Activated naive CD4-positive, alpha-beta T cell treated with Interleukin-2 at 50 U/mL for 16 hours (primary cell): ENCODE results near the gene SNF8.

Experiments
- DNase-seq: peaks from one replicate; pipeline ENCODE4 v3.0.0-alpha.2; 2020

Gene SNF8

DNA sequence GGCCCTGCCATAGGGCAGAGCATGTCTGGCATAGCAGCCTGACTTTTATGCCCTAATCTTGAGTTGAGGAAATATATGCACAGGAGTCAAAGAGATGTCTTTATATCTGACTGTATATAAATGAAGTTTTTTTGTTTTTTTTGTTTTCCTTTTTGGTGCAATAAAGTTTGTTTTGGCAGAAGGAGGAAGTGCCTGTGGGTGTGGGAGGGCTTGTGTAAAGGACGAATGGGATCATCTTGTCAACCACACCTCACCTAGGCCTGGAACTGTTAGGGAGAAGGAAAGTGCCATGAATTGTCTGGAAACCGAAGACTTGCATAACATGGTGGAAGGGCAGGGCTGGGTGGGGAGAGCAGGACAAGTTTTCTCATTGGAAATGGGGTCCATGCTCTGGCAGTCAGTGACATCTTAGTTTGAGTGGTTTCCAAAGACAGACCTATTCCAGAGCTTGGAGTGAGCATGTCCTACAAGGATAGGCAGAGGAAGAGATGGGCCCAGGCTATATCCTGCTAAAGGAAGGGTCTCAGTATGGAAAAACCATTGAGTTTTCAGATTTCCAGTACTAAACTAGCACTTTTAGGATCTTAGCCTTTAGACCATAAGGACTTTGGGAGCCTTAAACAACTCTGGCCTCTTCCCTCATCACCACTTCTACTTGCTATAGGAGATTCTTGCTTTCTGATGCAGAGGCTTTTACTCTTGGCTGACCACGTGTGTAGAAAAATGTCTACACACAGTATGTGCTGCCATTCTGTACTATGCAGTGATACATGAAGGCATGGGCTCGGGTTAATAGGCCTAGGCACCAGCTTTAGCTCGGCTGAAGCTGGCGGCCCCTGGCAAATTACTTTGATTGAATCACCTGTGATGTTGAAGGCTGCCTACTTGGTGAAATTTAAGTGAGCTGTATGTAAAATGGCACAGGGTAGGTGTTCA lies 15.5 kb downstream of the SNF8 start:
- no peak for DNase-seq

DNA sequence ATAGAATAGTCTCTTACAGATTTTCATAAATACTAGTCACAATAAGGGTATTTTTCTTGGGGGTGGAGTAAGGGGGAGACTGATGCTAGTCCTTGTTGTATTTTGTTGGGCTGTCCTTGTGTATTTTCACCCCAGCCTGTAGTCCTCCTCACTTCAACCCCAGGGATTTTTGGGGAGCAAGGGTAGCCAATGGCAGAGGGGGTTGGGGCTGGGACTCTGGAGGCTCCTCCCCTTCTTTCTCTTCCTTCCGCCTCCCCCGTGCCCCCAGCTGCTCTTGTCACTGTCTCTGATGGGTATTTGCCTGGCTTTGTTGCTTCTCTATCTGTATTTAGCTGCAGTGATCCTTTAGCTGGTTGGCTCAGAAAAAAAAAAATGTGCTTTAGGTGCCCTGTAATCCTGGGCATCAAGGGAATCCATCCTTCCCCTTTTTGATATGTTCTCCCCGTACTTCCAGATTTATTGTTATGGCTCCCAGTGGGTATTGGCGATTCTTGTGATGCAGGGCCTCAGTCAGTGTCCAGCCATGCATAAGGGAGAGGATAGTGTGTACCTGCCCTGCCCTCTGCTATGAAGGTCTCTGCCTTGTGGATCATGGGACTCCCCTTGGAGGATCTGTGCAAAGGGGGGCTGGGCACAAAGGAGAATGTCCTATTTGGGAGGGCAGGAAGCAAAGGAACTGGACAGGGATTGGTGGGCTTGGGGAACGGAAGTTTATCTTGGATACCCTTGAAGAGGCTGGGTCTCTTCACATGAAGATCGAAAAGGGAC lies 16.5 kb downstream of the SNF8 start:
- no peak for DNase-seq

DNA sequence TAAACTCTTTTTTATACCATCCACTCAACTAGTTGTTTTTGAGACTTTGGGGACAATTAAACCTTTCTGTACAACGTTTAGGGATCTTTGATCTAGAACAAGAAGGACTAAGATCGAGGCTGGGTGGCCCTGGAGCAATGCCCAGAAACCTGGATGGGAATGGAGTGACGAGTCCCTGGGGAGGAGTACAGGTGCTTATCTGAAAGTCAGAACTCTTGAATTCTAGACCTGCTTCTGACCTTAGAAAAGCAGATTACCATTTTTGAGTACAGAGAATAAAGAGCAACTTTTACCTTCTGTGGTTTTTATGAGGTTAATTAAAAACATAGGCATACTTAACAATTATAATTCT lies 18.7 kb downstream of the SNF8 start:
- DNase-seq: no peak

DNA sequence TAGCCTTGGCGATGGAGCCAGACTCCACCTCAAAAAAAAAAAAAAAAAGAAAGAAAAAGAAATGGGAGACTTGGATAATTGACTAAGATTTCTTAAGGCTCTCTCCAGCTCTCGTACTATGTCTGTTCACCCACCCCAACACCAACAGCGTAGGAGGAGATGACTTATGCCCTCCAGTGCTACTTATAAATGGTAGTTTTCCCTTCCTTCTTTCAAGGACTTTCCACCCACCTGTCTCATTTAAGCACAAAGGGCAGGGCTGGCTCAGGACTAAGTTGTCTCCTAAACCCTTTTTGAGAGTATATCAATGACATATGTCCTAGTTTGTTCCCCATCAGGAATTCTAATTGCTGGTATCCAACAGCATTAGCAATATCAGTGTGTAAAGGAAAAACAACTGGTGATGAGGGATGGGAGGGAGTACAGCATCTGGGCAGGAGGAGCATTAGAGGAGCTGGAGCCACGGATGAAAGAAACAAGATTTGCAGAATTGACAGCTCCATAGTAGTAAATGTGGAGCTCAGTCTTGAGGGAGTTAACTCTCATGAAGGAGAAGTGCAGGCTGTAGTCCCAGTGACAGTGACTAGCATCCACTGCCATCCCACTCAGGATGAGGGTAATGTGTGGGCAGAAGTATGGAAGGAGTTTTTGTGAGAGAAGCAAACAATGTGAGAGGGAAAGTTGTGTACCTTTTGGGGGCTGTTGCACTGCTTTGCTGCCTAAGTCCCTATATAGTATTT lies 19.2 kb downstream of the SNF8 start:
- no peak for DNase-seq

DNA sequence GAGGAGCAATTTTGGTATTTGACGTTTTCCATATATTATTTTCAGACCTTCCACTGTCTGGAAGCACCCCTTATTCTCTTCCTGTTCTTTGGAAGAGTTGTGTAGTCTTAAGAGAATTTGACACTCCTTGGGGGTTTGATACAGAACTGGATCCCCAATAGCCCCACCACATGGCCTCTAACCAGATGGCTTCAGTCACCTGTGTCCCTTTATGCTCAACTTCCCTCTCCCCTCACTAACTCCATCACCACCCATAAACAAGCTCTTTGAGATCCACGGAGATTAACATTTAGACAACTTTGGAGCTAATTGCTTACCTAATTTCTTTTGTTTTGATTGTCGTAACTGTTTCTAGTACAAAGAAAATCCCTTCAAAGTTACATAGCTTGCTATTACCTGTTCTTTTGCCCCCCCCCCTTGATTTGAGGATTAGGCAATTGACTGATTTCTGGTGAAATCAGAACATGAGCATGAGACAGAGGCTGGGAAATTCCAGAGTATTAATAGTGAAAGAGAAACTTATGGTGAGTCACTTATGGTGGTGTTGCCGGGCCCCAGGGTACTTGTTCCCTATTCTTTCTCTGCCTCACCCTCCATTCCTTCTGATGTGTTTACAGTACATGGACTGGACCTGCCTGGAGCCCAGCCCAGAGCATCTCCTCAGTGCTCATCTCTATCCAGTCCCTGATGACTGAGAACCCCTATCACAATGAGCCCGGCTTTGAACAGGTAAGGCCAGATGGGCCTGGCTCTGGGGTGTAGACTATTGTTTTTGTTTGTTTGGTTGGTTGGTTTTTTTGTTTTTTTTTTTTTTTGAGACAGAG lies 29.0 kb downstream of the SNF8 start:
- DNase-seq: peak; percentile 58

GRCh38 chr17:48912476-48912875 lies 32.2 kb downstream of the SNF8 start:
- DNase-seq: no peak

GRCh38 chr17:48910370-48910769 lies 34.3 kb downstream of the SNF8 start:
- DNase-seq: no peak

DNA sequence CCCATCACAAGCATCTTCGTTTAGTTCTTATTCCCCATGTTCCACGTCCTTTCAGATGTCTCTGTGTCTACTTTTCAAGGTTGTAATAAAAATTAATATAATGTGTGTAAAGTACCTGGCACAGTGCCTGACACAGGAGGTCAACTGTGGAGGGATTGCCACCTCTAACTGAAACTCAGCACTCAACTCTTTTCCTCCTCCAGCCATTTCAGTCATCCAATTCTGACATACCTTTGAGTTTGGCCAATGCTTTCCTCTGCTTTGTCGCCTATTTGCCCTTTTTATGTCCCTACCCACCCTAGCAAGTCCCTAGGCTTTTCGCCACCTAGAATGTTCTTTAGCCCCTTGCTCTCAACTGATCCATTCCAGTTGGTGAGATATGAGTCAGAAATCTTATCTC lies 34.9 kb downstream of the SNF8 start:
- DNase-seq: no peak

DNA sequence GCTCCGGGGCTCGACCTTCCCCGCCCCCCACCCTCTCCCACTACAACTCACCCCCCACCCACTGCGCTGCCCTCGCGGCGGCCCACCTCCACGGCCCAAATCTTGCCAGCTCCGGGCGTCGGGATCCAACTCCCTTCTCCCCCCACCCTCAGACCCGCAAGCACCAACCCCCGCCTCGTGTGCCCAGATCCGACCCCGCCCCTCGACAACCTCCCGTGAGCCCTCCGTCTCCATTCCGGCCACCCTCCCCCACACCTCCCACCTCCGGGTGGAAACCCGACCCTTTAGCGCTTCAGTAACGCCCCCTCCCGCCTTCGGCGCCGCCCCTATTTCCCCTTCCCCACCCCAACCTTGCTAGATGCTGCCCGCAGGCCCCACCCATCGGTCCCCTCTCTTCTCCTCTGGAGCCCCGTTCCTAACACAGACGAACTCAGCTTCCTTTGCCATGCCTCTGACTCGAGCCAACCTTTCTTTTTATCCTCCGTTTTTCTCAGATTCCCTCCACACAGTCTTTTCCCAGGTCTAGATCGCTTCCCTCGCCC lies 35.7 kb downstream of the SNF8 start:
- DNase-seq: peak; percentile 90

- DNase-seq: peak; percentile 90
These were observed 36.4 kb downstream of the SNF8 start, which contains the start of gene UBE2Z for GRCh38 chr17:48908047-48908843. Gene UBE2Z, plus strand, starts transcription at chr17:48908407. Its CDS starts 97 bp downstream, at chr17:48908504.

DNA sequence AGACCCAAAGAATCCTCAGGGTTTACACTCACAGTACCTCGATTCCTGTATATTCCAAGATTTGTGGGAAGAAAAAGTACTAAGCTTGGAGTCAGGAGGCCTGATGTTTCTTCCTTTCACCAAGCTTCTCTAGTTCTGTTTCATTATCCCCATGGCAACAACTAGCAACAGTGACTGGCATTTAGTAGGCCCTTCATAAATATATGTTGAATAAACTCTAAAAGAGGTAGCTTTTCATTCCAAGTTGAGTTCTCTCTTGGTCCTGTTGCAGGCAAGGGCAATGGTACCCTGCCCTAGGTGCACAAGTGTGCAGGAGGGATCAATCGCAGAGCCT lies 37.0 kb downstream of the SNF8 start:
- DNase-seq: no peak

DNA sequence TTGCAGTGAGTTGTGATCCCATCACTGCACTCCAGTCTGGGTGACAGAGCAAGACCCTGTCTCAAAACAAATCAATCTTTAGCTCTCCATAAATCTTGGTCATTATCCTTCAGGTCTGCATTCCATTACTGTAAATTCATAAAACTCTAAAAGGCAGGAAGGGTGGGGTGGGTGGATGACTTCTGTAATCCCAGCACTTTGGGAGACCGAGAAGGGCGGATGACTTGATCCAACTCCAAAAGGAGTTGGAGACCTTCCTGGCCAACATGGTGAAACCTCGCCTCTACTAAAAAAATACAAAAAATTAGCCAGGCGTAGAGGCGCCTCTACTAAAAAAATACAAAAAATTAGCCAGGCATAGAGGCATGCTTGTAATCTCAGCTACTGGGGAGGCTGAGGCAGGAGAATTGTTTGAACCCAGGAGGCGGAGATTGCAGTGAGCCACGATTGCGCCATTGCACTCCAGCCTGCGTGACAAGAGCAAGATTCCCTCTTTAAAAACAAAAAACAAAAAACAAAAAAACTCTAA lies 38.6 kb downstream of the SNF8 start:
- DNase-seq: no peak

DNA sequence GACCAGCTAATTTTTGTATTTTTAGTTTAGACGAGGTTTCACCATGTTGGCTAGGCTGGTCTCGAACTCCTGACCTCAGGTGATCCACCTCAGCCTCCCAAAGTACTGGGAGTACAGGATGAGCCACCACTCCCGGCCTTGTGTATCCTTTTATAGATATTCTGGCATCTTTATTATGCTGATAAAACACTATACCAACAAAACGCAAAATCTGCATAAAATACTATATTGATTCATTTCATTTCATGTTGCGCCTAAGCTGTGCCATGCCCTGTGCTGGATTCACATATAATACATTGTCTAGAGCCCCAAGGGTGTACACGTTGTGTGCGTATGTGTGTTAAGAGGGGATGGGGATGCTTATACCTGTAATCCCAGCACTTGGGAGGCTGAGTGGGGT lies 40.2 kb downstream of the SNF8 start:
- no peak for DNase-seq

DNA sequence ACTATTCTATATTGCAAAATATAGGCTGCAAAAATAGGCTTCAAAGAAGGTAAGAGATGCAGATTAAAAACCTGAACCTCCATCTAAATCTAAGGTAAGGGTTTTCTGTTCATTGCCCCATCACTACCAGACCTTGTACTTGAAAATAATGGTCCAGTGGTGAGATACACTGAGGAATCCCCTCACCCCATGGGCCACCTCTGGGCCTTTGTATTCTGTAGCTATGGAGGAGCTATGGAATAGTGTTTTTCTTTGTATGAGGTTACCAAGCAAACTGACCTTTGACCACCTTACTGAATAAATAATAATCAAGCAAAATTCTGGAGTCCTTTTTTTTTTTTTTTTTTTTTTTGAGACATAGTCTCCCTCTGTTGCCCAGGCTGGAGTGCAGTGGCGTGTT lies 41.2 kb downstream of the SNF8 start:
- no peak for DNase-seq

DNA sequence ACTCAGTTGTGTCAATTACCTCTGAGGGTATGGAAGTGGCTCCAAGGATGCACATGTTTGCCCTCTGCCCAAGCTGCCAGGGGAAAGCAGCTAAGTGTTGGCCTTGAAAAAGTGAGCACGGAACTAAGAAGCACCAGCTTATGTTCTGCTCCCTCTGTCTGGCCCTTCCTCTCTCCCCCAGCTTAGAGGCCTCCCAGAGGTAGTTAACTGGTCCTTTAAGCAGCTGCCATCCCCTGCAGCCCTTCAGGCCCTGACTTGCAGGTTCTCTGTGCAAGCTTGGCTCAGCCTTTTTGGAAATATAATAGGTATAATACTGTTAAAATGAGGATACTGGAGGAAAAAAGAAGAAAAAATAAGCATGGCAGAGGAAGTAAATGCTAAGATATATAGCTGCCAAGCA lies 43.4 kb downstream of the SNF8 start:
- no peak for DNase-seq

DNA sequence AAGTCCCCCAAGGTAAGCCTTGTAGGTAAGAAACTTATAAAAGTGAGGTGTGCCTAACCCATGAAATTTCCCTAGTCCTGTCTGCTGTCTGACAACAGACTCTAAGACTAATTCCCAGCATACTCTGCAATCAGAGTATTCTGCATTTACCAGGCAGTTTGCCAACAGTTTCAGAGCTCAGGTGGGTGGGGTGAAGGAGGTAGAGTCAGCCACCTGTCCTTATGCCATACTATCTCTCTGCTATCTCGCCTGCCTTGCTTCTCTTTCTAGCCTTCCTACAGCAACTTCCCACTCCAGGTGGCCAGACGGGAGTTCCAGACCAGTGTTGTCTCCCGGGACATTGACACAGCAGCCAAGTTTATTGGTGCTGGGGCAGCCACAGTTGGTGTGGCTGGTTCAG lies 49.8 kb downstream of the SNF8 start:
- DNase-seq: no peak

GRCh38 chr17:48893646-48894508 lies 50.8 kb downstream of the SNF8 start:
- DNase-seq: no peak

- DNase-seq: no peak
These were observed 51.5 kb downstream of the SNF8 start for GRCh38 chr17:48892940-48893645.

- DNase-seq: no peak
These were observed 54.6 kb downstream of the SNF8 start for GRCh38 chr17:48890086-48890485.

- DNase-seq: no peak
These were observed 61.5 kb downstream of the SNF8 start for GRCh38 chr17:48883171-48883570.
